HG02943 (cell line): ENCODE results near the gene NKX2-4.
"Not testable (repeated sequence)": the region's sequence is repeated elsewhere in the genome, so short reads cannot be mapped to it uniquely, and the experiment has no call there.

Source experiments
- ATAC-seq: cut with Tn5 transposase; IDR thresholded peaks from one replicate; pipeline ENCODE4 v1.9.1; 2021; ENCODE audit warnings: mild to moderate bottlenecking, low read depth, moderate library complexity; ENCODE audit not compliant: unreplicated experiment

The NKX2-4 gene

DNA sequence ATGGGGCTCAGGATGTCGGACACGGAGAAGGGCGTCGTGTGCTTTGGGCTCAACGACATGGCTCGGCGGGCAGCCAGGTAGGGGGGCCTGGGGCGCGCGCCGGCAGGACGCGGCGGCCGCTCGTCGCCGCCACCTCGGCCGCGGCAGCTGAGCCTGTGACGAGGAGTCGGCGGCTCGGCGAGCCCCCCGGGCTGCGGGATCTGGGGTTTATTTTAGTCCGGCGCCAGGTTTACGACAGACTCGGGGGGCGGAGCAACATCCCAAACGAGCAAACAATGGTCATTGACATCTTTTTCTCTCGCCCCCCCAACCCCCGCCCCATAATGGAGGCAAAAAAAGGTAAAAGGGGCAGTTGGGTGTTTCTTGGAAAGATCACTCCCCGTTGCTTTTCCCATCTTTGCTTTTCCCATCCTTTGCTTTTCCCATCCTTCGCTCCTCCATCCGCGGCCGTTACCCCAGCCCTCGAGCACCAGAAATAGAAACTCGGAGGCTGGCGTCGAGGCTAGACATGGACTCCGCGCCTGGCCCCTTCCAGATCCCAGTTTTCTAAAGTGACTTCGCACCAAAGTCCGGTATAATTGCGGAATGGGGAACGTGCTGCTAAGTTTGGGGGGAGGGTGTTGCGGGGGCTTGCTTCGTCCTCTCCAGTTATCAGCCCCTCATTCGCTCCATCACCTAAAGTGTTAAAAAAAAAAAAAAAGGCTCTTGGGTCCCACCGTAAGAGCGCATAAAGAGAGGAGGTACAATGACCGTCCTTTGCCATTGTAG, at the start of gene NKX2-4:
NKX2-4 (minus strand) TSS at position 186 of the 768 bp plus-strand sequence; CDS start at position 59, 127 bp downstream.
- no peak for ATAC-seq

DNA sequence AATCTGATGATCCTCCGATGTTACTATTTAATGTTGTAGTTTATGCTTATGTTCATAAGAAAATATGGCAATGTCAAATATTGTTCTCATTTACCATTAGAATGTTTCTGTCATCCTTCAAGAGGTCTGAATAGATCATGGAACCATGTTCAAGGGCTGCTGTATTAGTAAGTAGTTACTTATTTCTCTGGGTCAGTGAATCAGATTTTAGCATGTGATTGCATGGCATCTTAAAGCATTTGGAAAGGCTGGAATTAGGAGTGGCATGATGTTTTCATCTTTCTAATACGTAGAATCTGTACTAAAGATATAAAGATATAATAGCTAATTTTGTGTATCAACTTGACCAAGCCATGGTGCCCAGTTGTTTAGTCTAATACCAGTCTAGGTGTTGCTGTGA, 40.5 kb upstream of the NKX2-4 start:
- ATAC-seq: no peak

DNA sequence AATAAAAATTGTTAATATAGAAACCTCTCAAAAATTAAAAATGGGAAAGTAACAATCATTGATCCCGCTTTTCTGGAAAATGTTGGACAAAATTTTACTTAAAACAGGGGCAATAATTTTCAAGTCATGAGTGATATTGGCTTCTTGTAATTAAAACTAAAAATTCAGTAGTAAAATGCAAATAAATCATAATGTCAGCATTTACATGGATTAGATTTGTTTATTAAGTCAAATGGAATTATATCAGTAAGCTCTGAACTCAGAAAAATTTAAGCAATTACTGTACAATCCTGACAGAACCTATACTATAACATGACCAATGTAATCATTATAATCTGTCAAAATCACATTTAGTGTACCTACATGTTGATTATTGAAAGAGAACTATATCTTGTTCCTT, 39.9 kb upstream of the NKX2-4 start:
- no peak for ATAC-seq

DNA sequence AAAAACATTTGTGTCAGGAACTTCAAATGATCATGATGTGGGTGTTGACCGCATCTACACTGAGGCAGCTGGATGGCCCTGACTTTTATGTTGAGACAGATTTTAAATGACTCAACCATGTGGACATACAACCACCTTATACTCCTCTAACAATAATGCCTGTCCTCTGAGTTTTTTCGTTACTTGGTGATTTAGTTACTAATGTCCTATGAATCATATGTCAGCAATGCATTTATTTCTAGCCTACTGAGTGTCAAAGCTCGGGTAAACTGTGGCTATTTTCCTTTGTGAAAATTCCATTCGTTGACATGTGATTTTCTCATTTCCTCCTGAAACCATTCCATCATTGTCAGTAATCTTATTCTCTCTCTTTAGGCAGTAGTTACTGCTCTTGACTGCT, 38.9 kb upstream of the NKX2-4 start:
- no peak for ATAC-seq

DNA sequence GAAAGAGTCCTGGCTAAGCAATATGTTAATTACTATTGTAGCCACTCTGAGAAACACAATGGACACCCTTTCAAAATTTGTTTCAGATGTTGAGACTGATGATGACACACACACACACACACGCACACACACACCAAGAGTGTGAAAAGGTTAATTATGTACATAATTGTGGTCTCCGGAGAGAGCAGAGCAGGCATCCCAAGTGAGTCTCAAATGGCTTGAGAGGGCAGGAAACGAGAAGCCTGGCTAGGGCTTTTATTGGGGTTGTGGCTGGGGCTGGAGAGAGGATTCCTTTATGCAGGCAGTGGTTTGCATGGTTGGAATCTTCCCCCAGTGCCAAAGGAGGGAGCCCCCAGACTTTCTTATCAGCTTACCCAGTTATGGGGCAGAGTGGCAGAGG, 38.2 kb upstream of the NKX2-4 start:
- ATAC-seq: no peak

GRCh38 chr20:21433329-21433890, 36.1 kb upstream of the NKX2-4 start:
- no peak for ATAC-seq

DNA sequence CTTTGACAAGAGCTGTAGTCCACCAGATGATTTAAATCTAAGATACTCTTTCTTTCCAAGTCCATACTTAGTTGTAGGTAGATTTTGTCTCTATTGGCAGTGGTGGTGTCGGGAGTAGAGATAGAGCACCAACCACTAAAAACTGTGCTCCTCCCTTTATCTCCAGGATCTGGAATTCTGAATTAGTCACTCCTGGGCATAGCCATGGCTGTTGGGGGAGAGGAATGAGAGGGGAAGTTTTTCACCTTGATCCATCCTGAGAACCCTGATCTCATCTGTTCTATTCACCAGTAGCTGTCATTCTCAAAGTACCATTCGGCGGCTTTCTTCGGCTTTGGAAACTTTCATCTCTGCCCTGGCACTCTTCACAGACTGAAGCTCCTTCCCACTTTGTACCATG, 35.6 kb upstream of the NKX2-4 start:
- ATAC-seq: no peak

- no peak for ATAC-seq
These were observed 32.7 kb upstream of the NKX2-4 start for GRCh38 chr20:21430020-21430419.

DNA sequence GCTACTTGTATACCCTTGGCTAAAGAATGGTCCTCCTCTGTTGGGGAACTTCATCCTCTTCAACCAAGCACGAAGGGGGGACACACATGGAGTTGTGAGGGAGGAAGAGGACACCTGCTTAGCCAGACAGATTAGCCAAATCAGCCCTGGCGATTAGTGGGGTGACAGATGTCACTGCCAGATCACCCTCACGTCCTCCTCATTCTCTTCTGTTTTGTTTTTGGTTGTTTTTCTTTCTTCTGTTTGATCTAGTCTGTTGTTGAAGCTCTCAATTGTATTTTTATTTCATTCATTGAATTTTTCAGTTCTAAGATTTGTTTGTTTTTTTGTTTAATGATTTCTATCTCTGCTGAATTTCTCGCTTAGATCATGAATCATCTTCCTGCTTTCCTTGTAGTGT, 27.5 kb upstream of the NKX2-4 start:
- ATAC-seq: no peak

- not testable (repeated sequence) for ATAC-seq
These were observed 26.4 kb upstream of the NKX2-4 start for GRCh38 chr20:21423712-21424111.

- no peak for ATAC-seq
These were observed 24.4 kb upstream of the NKX2-4 start for GRCh38 chr20:21421601-21422236.

DNA sequence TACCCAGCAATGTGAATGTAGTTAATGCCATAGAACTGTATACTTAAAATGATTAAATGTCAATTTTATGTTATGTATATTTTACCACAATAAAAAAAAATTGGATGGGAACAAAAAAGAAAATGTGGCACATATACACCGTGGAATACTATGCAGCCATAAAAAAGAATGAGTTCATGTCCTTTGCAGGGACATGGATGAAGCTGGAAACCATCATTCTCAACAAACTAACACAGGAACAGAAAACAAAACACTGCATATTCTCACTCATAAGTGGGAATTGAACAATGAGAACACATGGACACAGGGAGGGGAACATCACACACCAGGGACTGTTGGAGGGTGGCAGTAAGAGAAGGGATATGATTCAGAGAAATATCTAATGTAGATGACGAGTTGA, 21.8 kb upstream of the NKX2-4 start:
- ATAC-seq: not testable (repeated sequence)

DNA sequence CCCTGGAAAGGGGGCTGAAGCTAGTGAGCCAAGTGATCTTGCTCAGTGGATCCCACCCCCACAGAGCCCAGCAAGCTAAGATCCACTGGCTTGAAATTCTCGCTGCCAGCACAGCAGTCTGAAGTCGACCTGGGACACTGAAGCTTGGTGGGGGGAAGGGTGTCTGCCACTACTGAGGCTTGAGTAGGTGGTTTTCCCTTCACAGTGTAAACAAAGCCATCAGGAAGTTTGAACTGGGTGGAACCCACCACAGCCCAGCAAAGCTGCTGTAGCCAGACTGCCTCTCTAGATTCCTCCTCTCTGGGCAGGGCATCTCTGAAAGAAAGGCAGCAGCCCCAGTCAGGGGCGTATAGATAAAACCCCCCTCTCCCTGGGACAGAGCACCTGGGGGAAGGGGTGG, 16.7 kb upstream of the NKX2-4 start:
- not testable (repeated sequence) for ATAC-seq

- no peak for ATAC-seq
These were observed 14.4 kb upstream of the NKX2-4 start for GRCh38 chr20:21411725-21412124.

DNA sequence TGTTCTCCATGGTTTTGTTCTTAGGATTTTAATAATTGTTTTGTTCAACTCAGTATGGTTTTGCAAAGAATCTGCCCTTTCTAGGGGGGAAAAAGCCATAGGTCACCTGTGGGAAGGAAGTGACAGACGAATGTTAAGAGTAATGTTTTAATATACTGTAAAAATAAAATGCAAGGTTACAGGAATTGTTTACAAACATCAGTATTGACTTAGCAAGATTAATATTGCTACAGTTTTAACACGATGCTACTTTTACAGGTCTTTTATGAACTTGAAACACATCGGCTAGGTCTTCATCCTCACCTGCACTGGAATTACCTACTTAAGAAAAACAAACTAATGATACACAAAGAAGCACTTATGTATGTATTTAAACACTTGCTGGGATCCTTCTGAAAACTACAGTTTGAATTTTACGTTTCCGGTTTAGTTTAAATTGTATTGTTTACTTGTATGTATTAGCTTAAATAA, 1.7 kb upstream of the NKX2-4 start:
- ATAC-seq: no peak

GRCh38 chr20:21398109-21399004, 1.0 kb upstream of the NKX2-4 start:
- ATAC-seq: no peak

- ATAC-seq: no peak
These were observed 556 bp downstream of the NKX2-4 start for GRCh38 chr20:21396599-21397340.

DNA sequence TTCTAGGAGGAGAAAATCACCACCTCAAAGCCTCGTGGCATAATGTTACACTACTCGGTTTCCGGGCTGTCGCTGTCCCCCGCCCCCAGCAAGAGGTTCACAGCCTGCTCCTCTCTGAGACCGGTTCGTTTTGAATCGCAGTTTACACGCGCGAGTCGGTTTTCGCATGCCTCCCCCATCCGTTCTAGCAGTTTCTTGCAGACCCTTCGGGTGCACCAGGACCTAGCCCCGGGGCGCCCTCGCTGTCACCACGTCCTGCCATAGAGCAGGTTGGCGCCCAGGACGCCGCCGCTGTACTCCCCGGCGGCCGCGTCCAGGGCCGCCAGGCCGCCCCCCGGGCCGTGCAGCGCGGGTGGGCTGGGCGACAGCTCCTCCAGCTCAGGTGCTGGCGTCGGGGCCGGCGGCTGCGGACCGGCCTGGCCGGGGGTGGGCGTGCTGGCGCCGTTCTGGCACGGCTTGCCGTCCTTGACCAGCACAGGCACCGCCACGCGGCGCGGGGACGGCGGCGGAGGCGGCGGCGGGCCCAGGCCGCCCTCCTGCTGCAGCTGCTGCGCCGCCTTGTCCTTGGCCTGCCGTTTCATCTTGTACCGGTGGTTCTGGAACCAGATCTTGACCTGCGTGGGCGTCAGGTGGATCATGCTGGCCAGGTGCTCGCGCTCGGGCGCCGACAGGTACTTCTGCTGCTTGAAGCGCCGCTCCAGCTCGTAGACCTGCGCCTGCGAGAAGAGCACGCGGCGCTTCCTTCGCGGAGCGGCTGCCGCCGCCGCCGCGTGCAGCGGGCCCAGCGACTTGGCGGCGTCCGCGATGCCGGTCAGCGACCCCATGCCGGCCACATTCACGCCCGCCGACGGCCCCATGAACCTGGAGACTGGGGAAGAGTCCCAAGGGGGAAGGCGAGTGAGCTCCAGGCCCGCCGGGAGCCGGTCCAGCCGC, 1.4 kb downstream of the NKX2-4 start:
- ATAC-seq: no peak
